ENCODE results near the gene KLK13.

KLK13 gene, protein sequence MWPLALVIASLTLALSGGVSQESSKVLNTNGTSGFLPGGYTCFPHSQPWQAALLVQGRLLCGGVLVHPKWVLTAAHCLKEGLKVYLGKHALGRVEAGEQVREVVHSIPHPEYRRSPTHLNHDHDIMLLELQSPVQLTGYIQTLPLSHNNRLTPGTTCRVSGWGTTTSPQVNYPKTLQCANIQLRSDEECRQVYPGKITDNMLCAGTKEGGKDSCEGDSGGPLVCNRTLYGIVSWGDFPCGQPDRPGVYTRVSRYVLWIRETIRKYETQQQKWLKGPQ

DNA sequence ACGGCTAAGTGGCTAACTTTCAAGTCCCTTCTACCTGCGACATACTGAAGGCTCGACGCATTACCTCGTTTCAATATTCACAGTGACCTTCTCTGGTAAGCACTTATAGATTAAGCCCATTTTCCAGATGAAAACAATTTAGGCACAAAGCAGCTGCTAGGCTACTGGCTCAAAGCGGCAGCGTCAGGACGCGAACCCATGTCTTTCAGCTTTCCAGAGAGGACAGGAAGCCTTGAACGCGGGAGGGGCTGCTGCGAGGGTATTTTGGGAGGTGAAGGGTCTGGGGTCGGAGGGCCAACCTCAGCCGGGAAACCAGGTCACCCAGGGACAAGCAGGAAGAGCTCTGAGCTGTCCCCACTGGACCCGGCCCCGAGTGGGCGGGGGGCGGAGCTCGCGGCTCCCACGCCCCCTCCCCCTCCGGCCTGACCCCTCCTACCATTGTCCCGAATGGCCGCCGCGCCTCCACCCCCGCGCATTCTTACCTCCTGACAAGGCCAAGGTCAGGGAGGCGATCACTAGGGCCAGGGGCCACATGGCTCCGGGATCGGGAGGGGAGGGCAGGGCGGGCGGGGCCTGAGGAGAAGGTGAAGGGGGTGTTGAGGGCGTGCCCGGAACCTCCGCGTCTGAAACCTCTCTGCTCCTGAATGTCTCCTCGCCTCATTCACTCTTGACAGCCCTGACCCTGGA lies at the start of gene KLK13:
Gene KLK13, minus strand, starts transcription at position 559 of the 687 bp plus-strand sequence. Its CDS starts 25 bp downstream, at position 534.
- in situ Hi-C loops (cut with MboI; ENCODE audit: low sequenced_read_pairs) = no loop called here

DNA sequence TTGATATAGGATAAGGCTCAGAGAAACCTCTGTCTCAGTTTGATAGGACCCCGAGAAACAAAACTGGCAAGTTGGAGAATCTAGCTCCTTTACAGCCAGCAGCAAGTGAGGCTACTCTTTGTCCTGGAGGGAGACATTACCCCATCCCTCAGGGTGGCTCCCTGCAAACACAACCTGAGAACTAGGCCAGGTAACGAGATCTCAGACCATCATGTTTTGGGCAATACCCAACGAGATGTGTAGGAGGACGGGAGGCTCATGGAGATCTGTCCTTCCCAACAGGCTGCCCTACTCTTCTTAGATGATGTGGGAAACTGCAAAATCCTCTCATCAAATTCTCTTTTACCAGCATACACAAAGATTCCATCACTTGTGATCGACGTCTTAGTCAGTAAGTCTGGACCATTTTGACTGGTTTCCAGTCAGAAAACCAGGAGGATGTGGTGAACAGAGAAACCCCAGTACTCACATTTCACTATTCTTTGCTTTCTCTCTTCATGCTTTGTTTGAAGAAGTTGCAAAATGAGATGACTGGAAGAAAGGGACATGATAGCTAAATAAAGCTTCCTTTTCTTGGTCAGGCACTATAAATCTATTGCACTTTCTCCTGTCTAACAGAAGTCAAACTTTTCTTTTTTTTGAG lies 49.3 kb upstream of the KLK13 start:
- in situ Hi-C loops (cut with MboI; ENCODE audit: low sequenced_read_pairs) = no loop called here

DNA sequence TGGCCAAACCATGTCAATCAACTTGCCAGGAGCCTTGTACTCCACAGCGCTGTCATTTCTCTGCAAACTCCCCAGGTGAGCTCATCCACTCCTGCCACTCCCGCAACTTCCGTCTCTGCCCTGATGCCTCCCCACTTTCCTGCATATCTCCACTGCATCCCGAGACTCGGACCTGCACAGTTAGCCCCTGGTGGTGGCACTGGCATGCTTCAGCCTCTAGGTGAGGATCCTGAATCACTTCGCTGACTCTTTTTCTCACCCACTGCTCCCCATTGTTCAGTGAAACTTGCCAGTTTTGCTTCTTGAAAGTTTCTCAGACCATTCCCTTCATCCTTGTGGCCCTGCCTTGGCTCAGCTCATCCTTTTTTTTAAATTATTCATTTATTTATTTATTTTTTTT lies 46.7 kb upstream of the KLK13 start:
- in situ Hi-C loops (cut with MboI; ENCODE audit: low sequenced_read_pairs) = no loop called here

DNA sequence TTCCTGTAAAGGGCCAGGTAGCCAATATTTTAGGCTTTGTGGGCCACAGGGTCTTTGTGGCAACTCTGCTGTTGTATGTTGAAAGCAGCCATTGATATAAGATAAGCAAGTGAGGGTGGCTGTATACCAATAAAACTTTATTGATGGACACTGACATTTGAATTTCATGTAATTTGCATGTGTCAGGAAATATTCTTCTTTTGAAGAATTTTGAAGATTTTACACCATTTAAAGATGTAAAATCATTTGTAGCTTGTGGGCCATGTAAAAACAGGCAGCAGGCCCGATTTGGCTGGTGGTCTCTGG lies 45.7 kb upstream of the KLK13 start:
- in situ Hi-C loops (cut with MboI; ENCODE audit: low sequenced_read_pairs) = no loop called here

DNA sequence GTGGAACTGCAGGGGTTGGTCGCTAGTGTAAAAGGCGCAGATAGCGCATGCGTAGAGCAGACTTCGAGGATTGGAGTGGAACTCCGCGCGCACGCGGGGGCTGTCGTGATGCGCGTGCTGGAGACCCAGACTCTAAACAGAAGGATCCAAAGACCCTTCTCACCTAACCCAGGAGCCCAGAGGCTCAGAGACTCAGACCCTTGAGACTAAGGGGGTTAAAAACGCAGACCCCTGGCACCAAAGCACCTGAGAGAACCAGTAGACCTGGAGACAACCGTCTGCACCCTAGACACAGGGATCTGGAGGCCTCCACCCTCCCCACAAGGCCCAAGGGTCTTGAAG lies 43.9 kb upstream of the KLK13 start:
- in situ Hi-C loops (cut with MboI; ENCODE audit: low sequenced_read_pairs) = no loop called here

DNA sequence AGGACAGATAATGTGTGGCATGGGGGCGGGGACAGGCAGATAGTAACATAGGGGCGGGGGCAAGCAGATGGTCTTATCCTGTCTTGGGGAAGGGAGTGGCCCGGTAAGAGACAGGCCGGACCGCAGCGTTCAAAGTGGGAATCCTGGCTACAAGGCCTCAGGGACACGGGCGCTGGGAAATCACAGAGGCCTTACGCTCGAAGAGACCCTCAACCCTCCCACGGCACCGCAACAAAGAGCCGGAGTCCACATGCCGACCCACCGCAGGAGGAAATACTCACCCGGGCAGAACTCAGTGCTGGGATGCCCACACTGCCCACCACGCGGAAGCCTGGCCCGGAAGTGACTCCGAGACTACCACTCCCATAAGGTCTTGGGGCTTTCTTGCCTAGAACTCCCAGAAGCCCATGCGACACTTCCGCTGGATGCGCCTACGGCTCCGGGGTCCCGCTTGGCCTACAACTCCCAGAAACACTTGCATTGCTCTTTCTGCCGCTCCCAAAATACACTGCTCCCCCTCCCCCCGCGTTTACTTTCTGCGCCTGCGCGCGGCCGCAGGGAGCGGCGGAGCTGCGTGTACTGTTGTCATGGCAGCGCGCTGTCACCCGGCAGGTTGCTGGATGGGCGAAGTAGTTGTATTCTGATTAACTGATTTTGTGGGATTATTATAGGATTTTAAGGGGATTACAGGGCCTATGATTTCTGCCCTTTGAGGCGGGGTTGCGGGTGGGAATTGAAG lies 43.3 kb upstream of the KLK13 start, which contains the start of gene CTU1:
Gene CTU1, minus strand, starts transcription at position 344 of the 739 bp plus-strand sequence. CDS start 3,840 bp downstream, outside the sequence.
- in situ Hi-C loops (cut with MboI; ENCODE audit: low sequenced_read_pairs) = no loop called here

DNA sequence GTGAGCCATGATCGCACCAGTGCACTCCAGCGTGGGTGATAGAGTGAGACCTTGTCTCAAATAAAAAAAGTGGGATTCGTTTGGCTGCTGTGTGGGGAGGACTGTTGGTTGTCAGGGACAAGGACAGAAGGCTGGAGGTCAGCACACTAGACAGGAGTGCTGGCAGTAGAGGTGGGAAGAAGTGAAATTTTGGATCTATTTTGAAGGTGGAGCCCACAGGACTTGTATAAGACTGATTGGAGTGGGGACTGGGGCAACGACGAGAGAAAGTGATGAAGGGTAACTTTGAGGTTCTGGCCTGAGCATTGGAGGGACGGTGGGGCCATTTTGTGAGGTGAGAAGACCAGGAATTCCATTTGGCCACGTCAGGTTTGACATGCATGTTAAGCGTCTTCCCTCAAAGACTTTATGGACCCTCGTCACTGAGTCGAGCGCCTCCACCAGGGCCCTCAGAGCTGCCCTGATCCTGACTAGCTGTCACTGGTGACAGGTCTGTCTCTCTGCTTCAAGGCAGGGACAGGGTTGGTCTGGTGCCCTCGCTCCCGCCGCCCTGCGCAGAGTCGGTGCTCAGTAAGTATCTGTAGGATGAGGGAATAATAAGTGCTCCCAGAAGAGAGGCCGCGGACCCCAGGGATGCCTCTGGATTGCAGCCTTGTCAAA lies 42.6 kb upstream of the KLK13 start:
- in situ Hi-C loops (cut with MboI; ENCODE audit: low sequenced_read_pairs) = no loop called here

DNA sequence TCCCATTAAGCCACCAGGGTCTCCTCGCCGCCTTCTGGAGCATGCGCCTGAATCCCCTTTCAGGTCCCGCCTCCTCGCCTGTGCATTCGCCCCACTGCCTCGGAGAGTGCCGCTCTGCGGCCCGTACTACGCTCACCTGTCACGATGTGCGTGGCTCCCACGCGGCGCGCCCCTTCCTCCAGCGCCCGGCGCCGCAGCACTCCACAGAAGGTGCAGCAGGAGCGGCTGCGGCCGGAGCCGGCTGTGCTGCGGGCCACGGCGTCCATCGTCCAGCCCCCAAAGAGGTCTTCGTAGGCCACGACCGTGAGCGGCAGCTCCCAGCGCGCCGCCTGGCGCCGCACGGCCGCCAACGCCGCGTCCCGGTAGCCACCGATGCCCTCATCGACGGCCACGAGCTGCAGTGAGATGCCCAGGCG lies 39.0 kb upstream of the KLK13 start:
- in situ Hi-C loops (cut with MboI; ENCODE audit: low sequenced_read_pairs) = no loop called here

DNA sequence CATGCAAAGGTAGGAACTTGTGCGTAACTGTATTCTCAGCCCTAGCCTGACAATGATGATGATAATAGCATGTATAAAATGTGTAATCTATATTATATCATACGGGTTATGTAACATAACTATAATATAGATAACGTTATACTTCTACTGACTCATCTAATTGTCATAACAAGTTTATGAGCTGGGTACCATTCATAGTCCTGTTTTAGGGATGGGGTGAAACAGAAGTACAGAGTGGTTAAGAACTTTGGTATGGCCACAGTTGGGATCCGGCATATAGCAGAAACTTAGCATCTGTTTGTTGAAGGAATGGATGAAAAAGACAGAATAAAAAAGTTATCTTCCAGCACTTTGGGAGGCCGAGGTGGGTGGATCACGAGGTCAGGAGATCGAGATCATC lies 38.1 kb upstream of the KLK13 start:
- in situ Hi-C loops (cut with MboI; ENCODE audit: low sequenced_read_pairs) = no loop called here

DNA sequence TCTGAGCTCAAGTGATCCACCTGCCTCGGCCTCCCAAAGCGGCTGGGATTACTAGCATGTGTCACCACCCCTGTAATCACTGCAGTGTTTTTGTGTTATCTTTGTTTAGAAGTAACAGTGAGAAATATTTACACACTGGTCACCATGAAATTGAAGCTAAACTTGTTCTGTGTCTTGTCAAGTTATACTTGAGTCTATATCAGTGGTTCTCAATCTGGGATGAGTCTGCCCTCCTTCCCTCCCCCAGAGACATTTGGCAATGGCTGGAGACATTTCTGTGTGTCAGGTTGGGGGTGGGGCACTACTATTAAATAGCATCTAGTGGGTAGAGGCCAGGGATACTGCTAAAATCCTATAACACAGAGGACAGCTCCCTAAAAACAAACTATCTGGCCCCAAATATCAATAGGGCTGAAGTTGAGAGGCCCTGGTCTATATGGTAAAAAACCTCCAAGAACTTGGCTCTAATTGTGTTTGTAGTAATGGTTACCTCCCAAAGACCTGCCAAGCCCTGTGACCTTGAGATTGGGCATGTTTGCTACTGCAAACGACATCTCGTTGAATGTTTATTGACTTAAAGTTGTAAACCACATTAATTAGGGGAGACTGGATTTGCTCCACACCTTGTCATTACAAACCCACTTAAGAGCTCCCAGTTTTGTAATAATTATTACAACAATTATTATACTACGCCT lies 36.4 kb upstream of the KLK13 start:
- in situ Hi-C loops (cut with MboI; ENCODE audit: low sequenced_read_pairs) = no loop called here

DNA sequence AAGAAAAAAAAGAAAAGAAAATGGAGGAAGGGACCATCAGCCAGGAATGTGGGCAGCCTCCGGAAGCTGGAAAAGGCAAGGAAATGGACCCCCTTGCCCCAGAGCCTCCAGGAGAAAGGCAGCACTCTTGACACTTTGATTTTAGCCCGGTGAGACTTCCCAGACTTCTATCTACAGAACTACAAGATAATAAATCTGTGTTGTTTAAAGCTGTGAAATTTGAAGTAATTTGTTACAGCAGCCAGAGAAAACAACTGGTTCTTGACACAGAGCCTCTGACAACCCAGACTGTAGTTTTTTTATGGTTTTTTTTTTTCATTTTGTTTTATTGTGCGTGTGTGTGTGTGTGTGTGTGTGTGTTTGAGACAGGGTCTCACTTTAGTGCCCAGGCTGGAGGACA lies 35.7 kb upstream of the KLK13 start:
- in situ Hi-C loops (cut with MboI; ENCODE audit: low sequenced_read_pairs) = no loop called here

DNA sequence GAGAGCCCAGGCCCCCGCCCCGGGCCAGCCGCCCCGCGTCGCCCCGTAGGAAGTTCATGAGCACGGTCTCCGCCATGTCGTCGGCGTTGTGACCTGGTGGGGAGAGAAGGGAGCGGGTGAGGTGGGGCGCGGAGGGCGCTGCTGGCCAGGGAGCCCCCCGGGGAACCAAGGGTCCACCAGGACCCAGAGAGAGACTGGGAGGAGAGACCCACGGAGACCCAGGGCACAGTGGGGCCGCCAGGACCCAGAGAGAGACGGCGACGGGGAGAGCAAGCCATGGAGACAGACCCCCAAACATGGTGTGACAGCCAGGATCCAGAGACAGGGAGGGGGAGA lies 34.1 kb upstream of the KLK13 start:
- in situ Hi-C loops (cut with MboI; ENCODE audit: low sequenced_read_pairs) = no loop called here

DNA sequence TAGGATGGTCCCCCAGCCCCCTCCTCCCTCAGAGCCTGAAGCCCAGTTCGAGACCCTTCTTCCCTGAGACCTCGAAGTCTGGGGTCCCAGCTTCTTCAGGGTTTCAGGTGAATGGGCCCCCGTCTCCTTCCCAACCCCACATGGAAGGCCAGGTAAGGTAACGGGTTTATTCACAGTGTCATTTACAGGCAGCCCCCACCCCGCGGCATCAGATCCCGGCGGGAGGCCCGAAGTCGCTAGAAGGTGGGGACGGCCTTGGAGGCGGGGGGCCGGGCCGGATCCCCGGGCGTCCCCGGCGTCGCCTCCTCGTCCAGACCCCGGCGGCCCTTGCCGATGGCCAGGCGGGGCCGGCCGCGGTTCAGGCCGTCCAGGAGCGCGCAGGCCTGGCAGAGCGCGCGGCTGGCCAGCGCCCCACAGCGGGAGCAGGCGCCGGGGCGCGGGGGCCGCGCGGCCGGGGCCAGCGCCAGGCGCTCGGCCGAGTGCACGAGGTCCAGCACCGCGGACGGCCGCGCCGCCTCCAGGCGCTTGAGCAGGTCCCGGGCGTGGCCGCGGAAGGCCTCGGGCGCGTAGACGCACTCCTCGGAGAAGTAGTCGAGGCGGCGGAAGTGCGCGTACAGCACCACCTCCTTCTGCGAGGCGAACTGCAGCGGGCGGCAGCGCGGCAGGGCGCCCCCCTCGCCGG lies 33.6 kb upstream of the KLK13 start:
- in situ Hi-C loops (cut with MboI; ENCODE audit: low sequenced_read_pairs) = no loop called here

DNA sequence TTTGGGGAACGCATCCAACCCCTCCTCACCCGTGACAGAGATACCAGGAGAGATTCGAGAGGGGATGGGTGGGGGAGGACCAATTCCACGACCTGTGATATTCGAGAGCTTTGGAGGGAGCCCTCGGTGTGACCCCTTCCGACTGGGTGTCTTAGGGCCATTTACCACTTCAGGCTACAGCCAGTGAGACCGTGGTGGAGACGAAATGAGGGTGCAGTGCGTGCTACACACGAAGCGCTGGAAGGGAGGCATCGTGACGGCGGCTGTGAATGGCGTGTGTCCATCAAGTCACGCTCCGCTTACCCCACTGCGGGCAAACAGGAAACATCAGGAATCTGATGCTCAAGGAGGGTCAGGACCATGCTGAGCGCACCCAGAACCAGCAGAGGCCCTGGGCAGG lies 32.9 kb upstream of the KLK13 start:
- in situ Hi-C loops (cut with MboI; ENCODE audit: low sequenced_read_pairs) = no loop called here

DNA sequence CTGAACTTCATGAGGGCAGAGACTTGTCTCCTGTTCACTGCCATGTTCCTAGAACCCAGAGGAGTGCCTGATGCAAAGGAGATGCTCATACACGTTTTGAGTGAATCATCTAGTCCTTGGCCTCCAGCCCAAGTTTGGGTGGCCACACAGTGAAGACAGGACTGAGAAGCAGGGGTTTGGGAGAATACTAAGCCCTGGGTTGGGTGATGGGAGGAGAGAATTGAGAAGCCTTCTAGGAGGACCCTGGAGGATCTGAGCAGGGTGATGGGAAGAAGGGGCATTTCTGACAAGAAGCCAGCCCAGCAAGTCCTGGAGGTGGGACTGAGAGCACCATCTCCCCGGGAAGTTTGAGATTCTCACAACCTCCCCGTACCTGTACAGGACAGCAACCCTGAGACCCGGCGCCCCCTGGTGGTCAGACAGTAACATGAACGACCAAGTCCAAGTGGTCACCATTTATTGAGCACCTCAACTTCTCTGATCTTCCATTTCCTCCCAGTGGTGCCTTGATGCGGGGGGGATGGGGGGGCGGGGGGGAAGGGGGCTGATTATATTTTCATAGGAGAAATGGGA lies 32.4 kb upstream of the KLK13 start:
- in situ Hi-C loops (cut with MboI; ENCODE audit: low sequenced_read_pairs) = no loop called here

DNA sequence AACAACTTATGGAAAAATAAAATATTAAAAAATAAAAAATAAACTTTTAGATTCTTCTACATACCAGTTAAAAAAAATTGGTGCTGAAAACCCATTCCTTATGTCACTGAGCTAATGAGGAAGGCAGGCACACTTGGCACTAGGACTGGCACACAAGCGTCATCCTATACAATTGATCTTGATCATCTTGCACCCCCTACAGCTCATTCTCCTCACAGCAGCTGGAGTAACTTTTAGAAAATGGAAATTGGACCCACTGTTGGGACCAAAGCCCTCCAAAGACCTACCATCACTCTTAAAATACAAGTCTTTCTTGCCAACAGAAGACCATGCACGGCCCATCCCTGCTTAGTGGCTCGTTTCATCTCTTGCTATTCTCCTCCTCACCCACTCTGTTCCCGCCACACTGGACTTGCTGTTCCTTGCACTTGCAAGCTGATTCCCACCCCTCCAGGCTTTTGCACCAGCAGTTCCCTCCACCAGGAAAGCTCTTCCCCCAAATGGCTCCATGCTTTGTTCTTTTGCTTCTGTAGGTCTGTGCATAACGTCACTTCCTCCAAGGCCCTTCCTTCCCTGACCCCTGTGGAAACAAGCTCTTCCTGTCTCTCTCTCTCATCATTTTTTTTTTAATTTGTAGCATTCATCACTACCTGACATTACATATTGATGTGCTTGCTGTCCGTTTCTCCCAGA lies 31.7 kb upstream of the KLK13 start:
- in situ Hi-C loops (cut with MboI; ENCODE audit: low sequenced_read_pairs) = no loop called here

DNA sequence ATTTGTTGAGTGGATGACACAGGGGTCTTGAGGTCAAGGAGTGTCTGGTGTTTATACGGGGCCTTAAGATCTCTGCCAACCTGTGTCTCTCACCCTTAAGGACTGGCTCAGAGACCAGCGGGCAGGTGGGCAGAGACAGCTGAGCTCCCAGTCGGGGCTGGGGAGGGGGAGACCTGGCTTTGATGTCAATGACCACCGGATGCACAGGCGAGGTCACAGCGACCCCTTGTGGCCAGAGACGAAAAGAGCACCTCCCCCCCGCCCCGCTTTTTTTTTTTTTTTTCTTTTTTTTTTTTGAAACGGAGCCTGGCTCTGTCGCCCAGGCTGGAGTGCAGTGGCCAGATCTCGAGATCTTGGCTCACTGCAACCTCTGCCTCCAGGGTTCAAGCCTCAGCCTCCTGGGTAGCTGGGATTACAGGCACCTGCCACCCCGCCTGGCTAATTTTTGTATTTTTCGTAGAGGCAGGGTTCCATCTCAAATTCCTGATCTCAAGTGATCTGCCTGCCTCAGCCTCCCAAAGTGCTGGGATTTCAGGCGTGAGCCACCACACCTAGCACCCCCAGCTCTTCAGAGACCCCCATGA lies 29.9 kb upstream of the KLK13 start:
- in situ Hi-C loops (cut with MboI; ENCODE audit: low sequenced_read_pairs) = no loop called here

DNA sequence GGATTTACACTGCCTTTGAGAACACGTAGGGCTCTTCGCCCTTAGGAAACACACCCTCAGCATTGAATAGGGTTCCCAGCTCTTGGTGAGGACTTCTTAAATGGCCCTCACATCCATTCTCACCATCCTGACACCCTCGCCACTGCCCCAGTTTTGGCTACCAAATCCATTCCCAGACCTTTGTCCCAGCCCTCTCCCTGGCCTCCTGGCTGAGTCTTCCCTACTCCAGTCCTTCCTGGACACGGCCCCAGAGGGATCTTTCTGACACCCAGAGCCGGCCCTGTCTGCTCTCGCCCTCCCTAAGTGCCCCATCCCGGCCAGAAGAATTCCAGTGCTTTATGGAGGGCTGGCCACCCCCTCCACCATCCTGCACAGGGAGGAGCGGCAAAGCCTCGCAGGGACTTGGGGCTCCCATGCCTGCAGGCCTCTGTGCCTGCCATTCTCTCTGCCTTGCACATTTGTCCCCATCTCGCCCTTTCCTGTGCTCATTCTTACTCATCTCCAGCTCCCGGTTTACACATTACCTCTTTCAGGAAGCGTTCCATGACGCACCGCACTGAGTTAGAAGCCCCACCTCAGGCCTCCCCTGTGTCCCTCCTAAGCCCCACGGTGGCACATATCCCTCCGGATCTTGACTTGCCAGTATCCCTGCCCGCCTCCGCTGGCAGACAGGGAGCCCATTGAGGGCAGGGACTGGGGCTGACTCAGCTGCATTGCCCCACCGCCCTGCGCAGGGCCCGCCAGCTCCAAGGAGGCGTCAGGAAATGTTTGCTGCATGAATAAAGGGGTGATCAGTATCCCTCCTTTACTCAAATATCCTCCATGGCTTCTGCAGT lies 28.8 kb upstream of the KLK13 start:
- in situ Hi-C loops (cut with MboI; ENCODE audit: low sequenced_read_pairs) = no loop called here

Measured in HL-60/S4 (cell line).